WTC11 (cell line): ENCODE results near the gene BLOC1S4. TPM values are rescaled to one million over a fixed set of nuclear protein-coding genes. Genes with fewer than 3 reads are reported as not detected.

ENCODE experiments used
- ATAC-seq: fragments of 200-7000 bp; cut with Tn5 transposase; 2 replicates; pipeline ENCODE4 v1.10.0; 2021; ENCODE audit warnings: mild to moderate bottlenecking, moderate library complexity
- CTCF ChIA-PET: fragments of 300-600 bp; sonication (Branson Sonifier 250); formaldehyde crosslinking; loops from one replicate; lab custom pipeline; 2021; ENCODE audit warnings: antibody characterized with exemption; lab: Charles Lee
- POLR2A ChIA-PET: fragments of 350-600 bp; sonication (Branson Sonifier 250); formaldehyde crosslinking; loops from one replicate; lab custom pipeline; 2021; ENCODE audit warnings: antibody characterized with exemption; lab: Charles Lee
- DNase-seq: peaks from one replicate; pipeline ENCODE4 v3.0.0; 2021; ENCODE audit warnings: low spot score
- H3K27ac Mint-ChIP-seq: 2 replicates; pipeline ENCODE4 v1.8.0; 2021; ENCODE audit warnings: mixed read lengths
- H3K27me3 Mint-ChIP-seq: 2 replicates; pipeline ENCODE4 v1.8.0; 2021; ENCODE audit warnings: low read depth, mild to moderate bottlenecking, moderate library complexity, mixed read lengths
- H3K36me3 Mint-ChIP-seq: 2 replicates; pipeline ENCODE4 v1.8.0; 2021; ENCODE audit warnings: mixed read lengths
- H3K4me1 Mint-ChIP-seq: 2 replicates; pipeline ENCODE4 v1.8.0; 2022; ENCODE audit warnings: mixed read lengths
- H3K4me3 Mint-ChIP-seq: 2 replicates; pipeline ENCODE4 v1.8.0; 2021; ENCODE audit warnings: mild to moderate bottlenecking, moderate library complexity, mixed read lengths
- H3K9me3 Mint-ChIP-seq: 2 replicates; pipeline ENCODE4 v1.8.0; 2021; ENCODE audit warnings: mixed read lengths
- ARID4B ChIP-seq: sonication (generic); formaldehyde crosslinking; IDR thresholded peaks from 2 replicates; pipeline ENCODE4 v1.8.0; 2023; ENCODE audit warnings: missing genetic modification reagents, mild to moderate bottlenecking, borderline replicate concordance
- CTCF ChIP-seq: fragments of 200-600 bp; IDR thresholded peaks from 2 replicates; pipeline ENCODE4 v1.8.0; 2022; ENCODE audit warnings: antibody characterized with exemption
- E2F1 ChIP-seq: sonication (generic); formaldehyde crosslinking; IDR thresholded peaks from 2 replicates; pipeline ENCODE4 v1.8.0; 2022; ENCODE audit warnings: mild to moderate bottlenecking, missing genetic modification reagents
- E2F5 ChIP-seq: sonication (generic); formaldehyde crosslinking; IDR thresholded peaks from 2 replicates; pipeline ENCODE4 v1.8.1; 2022; ENCODE audit warnings: mild to moderate bottlenecking, moderate library complexity, missing genetic modification reagents
- PRDM15 ChIP-seq: sonication (generic); formaldehyde crosslinking; IDR thresholded peaks from 2 replicates; pipeline ENCODE4 v1.8.0; 2022; ENCODE audit warnings: missing genetic modification reagents
- PREB ChIP-seq: sonication (generic); formaldehyde crosslinking; IDR thresholded peaks from 2 replicates; pipeline ENCODE4 v1.8.1; 2022; ENCODE audit warnings: mild to moderate bottlenecking, missing genetic modification reagents, moderate library complexity, borderline replicate concordance
- ZMAT4 ChIP-seq: fragments of 250-450 bp; sonication (Bioruptor Pico); IDR thresholded peaks from 2 replicates; pipeline ENCODE4 v1.9.0; 2021; ENCODE audit warnings: mild to moderate bottlenecking
- ZNF138 ChIP-seq: sonication (generic); formaldehyde crosslinking; conservative IDR thresholded peaks from 2 replicates; pipeline ENCODE4 v1.8.1; 2022; ENCODE audit warnings: mild to moderate bottlenecking, moderate library complexity, missing genetic modification reagents
- total RNA-seq: library from RNA; stranded (reverse); gene quantifications from 3 replicates; pipeline ENCODE4 v1.2.3, GENCODE V29; 2021

Gene BLOC1S4
- total RNA-seq, 1 experiment from 2014 or later, result 21.4 TPM

- H3K36me3 Mint-ChIP-seq, result no peaks in the 10 kb centered on the region
- no peaks in the 10 kb centered on the region; the same call in 1 of the 2 replicates for H3K27me3 Mint-ChIP-seq
- no peaks in the 10 kb centered on the region for H3K9me3 Mint-ChIP-seq
- H3K4me1 Mint-ChIP-seq, result peaks cover 3% of the 10 kb centered on the region; the same call in 1 of the 2 replicates
- POLR2A ChIA-PET, result no interaction called here
- no peak overlapping the region for H3K4me3 Mint-ChIP-seq
- H3K27ac Mint-ChIP-seq, result no peak overlapping the region
- DNase-seq (no peak), ATAC-seq (no peak)
- TF ChIP-seq ZNF138 (no peak), PREB (CRISPR knock-in tag) (no peak), ARID4B (CRISPR knock-in tag) (no peak), PRDM15 (no peak), E2F5 (CRISPR knock-in tag) (no peak), CTCF (no peak), ZMAT4 (CRISPR knock-in tag) (no peak), E2F1 (CRISPR knock-in tag) (no peak)
- CTCF ChIA-PET, result no interaction called here
Observed at GRCh38 chr4:6765703-6766102, 49.7 kb downstream of the BLOC1S4 start.

Other genes starting within 250 kb of the BLOC1S4 start
- 9.0 to 11.5 TPM (median 9.4 TPM) in 3 replicates for gene PPP2R2C, start 243.6 kb upstream of the BLOC1S4 start, total RNA-seq
- 6.3 to 8.0 TPM (median 7.5 TPM) in 3 replicates for gene MAN2B2, start 141.0 kb upstream of the BLOC1S4 start, total RNA-seq
- gene MRFAP1, start 75.5 kb upstream of the BLOC1S4 start, total RNA-seq, result 296 to 319 TPM (median 303 TPM) in 3 replicates
- gene S100P, start 22.3 kb upstream of the BLOC1S4 start, total RNA-seq, result 0.55 TPM in 1 of 3 replicates, not detected in the others
- gene MRFAP1L1, start 6.3 kb upstream of the BLOC1S4 start, total RNA-seq, result 52.0 to 56.9 TPM (median 54.4 TPM) in 3 replicates
- 18.5 to 23.2 TPM (median 21.0 TPM) in 3 replicates for gene KIAA0232, start 66.6 kb downstream of the BLOC1S4 start, total RNA-seq
- gene TBC1D14, start 193.7 kb downstream of the BLOC1S4 start, total RNA-seq, result 42.4 to 45.1 TPM (median 43.4 TPM) in 3 replicates